Heart right ventricle (tissue), 16 donors: Measurements from ENCODE around the gene FAM221B. TPM values are rescaled to one million over a fixed set of nuclear protein-coding genes. Genes with fewer than 3 reads are reported as not detected.

Experiments used
- ATAC-seq, 8 donors: fragments of 200-7000 bp; cut with Tn5 transposase; one replicate each; pipeline ENCODE4 v1.9.1; 2020; ENCODE audit warnings: mild to moderate bottlenecking in 8 of 8, moderate library complexity in 8 of 8, moderate number of reproducible peaks in 1 of 8
- DNase-seq, 2 donors: peaks; one replicate each; pipeline ENCODE4 v3.0.0-alpha.2; 2020
- H3K27ac ChIP-seq, 10 donors: fragments of 200-600 bp; sonication (generic) in 2 of 10; one replicate each; pipeline versions ENCODE4 v1.5.0 to v1.8.0; 2020 to 2022; ENCODE audit warnings: mild to moderate bottlenecking in 3 of 10
- H3K27me3 ChIP-seq, 7 donors: fragments of 200-600 bp; one replicate each; pipeline ENCODE4 v1.8.0; 2021 to 2022; ENCODE audit warnings: mild to moderate bottlenecking in 2 of 7
- H3K36me3 ChIP-seq, 9 donors: fragments of 200-600 bp; sonication (generic) in 1 of 9; one replicate each; pipeline versions ENCODE4 v1.5.0 to v1.8.0; 2020 to 2022; ENCODE audit warnings: mild to moderate bottlenecking in 2 of 9
- H3K4me1 ChIP-seq, 9 donors: fragments of 200-600 bp; sonication (generic) in 1 of 9; one replicate each; pipeline versions ENCODE4 v1.5.0 to v1.8.0; 2020 to 2022; ENCODE audit warnings: mild to moderate bottlenecking in 4 of 9
- H3K4me3 ChIP-seq, 10 donors: fragments of 200-600 bp; sonication (generic) in 2 of 10; one replicate each; pipeline versions ENCODE4 v1.5.0 to v1.8.0; 2020 to 2022; ENCODE audit warnings: mild to moderate bottlenecking in 7 of 10, moderate library complexity in 2 of 10
- H3K9me3 ChIP-seq, 11 donors: fragments of 200-600 bp in 10 of 11; sonication (generic) in 2 of 11; one replicate each; pipeline versions ENCODE4 v1.5.0 to v1.8.0; 2013 to 2022; ENCODE audit warnings: mild to moderate bottlenecking in 2 of 11, control low read depth in 1 of 11, moderate library complexity in 1 of 11
- WGBS, 2 donors: extraction: QIAGEN DNeasy Blood & Tissue Kit; methylation state at CpG; one replicate each; pipeline ENCODE4 v1.1.7; 2013; ENCODE audit warnings: inconsistent platforms in 1 of 2; 5-methylcytosine and 5-hydroxymethylcytosine counted together
- intact Hi-C, 10 donors: fragments of 100-400 bp; cut with DNase I; formaldehyde crosslinking; loops; one replicate each; pipeline versions ENCODE4 v1.11.1 to v1.14.2; 2022
- long read RNA-seq, 3 donors: library from polyadenylated mRNA; unstranded; transcript quantifications; one replicate each; pipeline ENCODE4 v2.0.0, GENCODE V29; 2020 to 2021
- polyA plus RNA-seq, 2 donors: library from polyadenylated mRNA; stranded (reverse); fragments of 200-250 nt; gene quantifications; one replicate each; pipeline ENCODE4 v1.2.3, GENCODE V29; 2013
- total RNA-seq, 10 donors: library from RNA; stranded (reverse); fragmentation: NEBNext Ultra II Directional in 3 of 10; extraction: Animal tissue kit (Norgen Biotek cat#: 25700) in 3 of 10; gene quantifications; one replicate each; pipeline versions ENCODE4 v1.2.1 to v1.2.4, GENCODE V29; 2021 to 2023
- TF ChIP-seq, protein P1 (sequence below), 9 donors: fragments of 200-600 bp; sonication (generic) in 2 of 9; IDR thresholded peaks; one replicate each; pipeline versions ENCODE4 v1.5.0 to v1.8.0; 2021 to 2022; ENCODE audit warnings: antibody characterized with exemption in 9 of 9, mild to moderate bottlenecking in 5 of 9, moderate library complexity in 1 of 9
- donor health status: Arrhythmogenic right ventricular cardiomyopathy.
- donor health status: ischemic (EF 13 %, LVEDD 7.1; RV severe dilation, severe dysfunction).
- donor health status: healthy with polysubstance abuse.
- donor health status: DM: no; HTN: yes; CAD: no.
- donor health status: DM: no; HTN: no; CAD: no.
- donor health status: ischemic (EF 25% LVEDD 6.9; RV normal size, moderate dysfunction).
- donor health status: ischemic (EF 25% LVEDD 5.7; RV mildly dilated, moderate dysfunction).
- donor health status: healthy.
- donor health status: DM: yes; HTN: yes; CAD: no.
- donor health status: Ischemic cardiomyopathy.
- donor health status: ischemic (EF 35%, LVEDD 5.7; RV mildly dilated, moderate dysfunction).
- donor health status: nonischemic (EF 11% LVEDD 7.7; RV severe dilation, severe dysfunction).
- donor health status: DM: yes; HTN: yes; CAD: no.
- donor health status: PGD.
- donor health status: ischemic (EF 29% LVEDD 5.4; RV normal size, mild dysfunction).
- donor health status: nonischemic (EF 23%, LVEDD 6.1; RV moderate dilation, normal function).

Gene FAM221B, protein sequence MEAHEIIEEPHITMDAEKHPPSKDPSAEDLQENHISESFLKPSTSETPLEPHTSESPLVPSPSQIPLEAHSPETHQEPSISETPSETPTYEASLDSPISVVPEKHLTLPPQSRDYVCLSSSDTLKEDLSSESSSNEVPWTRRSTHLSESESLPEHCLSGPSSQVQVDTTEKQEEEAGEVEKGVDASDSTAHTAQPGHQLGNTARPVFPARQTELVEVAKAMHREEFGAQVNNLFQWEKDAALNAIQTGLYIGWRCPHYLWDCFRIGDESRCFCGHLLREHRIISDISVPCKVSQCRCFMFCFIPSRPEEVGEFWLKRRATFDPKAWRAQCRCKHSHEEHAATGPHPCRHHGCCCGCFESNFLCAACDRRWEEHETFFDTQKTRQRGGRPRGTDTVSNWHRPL
- not detected for total RNA-seq
- not detected for polyA plus RNA-seq
- long read RNA-seq, donor 1, result 0 reads
- long read RNA-seq, donor 2, partial matches to known transcripts, result 0 of 1 reads
- long read RNA-seq, donor 2, other reads (novel, unspliced or antisense), result 1 of 1 reads
- long read RNA-seq, donor 3, result 0 reads

DNA sequence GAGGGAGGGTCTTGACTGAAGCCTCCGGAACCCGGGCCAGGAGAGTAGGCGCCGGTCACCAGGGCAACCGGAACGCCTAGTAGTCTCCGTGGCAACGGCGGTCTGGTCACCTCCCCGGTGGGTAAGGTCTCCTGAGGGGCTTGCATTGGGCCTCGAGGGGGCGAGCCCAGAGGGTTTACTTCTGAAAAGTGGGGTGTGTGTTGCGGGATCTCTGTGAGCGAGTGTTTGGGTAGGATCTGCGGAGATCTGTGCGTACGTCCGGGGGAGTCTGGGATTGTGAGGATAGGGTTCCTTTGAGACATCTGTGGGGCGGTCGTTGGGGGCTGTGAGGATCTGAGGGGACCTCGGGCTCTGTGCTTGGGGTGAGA lies at the start of gene FAM221B:
TSS of gene FAM221B (minus strand) at position 17 of the 368 bp plus-strand sequence. CDS start 2,571 bp downstream, outside the sequence.
- intact Hi-C loops, result loop anchor here in 7 of 10 donors (2.0 to 5.0 kb wide), 5 partner anchors 36 to 171 kb away; partner anchors contain the start of genes NPR2 (in 3 of the 7), CCDC107 (in 1 of the 7), CREB3 (in 1 of the 7) and RMRP (in 1 of the 7)
- TF ChIP-seq, protein P1, sequence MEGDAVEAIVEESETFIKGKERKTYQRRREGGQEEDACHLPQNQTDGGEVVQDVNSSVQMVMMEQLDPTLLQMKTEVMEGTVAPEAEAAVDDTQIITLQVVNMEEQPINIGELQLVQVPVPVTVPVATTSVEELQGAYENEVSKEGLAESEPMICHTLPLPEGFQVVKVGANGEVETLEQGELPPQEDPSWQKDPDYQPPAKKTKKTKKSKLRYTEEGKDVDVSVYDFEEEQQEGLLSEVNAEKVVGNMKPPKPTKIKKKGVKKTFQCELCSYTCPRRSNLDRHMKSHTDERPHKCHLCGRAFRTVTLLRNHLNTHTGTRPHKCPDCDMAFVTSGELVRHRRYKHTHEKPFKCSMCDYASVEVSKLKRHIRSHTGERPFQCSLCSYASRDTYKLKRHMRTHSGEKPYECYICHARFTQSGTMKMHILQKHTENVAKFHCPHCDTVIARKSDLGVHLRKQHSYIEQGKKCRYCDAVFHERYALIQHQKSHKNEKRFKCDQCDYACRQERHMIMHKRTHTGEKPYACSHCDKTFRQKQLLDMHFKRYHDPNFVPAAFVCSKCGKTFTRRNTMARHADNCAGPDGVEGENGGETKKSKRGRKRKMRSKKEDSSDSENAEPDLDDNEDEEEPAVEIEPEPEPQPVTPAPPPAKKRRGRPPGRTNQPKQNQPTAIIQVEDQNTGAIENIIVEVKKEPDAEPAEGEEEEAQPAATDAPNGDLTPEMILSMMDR (IDR thresholded peaks at IDR 0.05), result no peak
- Histone ChIP-seq H3K27ac (peak within 1 kb of the TSS; percentile 91 to 98 (median 96)), H3K4me3 (peak within 1 kb of the TSS; percentile 70 to 87 (median 82)), H3K9me3 (no peaks in the 10 kb centered on the region), H3K27me3 (no peaks in the 10 kb centered on the region), H3K4me1 (peaks cover 4 to 48% (median 35%) of the 10 kb centered on the region in 9 donors), H3K36me3 (no peaks in the 10 kb centered on the region)
- peak in 5 of 8 donors; percentile 1 to 7 (median 5) for ATAC-seq
- DNase-seq, result peak in 1 of 2 donors; percentile 29
- 2% methylated on average over 21 of the region's 21 CpGs for WGBS, 2 donors

DNA sequence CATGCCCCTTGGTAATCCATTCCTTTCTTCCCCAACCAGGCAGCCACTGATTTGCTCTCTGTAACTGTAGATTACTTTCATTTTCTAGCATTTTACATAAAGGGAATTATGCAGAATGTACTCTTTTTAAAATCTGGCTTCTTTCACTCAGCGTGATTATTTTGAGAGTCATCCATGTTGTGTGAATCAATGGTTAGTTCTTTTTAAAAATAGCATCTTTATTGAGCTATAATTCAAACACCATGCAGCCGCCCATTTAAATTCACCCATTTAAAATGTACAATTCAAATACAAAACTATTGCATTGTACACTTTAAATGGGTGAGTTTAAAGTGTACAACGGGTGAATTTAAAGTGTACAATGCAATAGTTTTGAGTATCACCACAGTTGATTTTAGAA lies 44.0 kb upstream of the FAM221B start:
- TF ChIP-seq, protein P1 (IDR thresholded peaks at IDR 0.05), result no peak
- ATAC-seq (no peak), DNase-seq (no peak)
- WGBS, 2 donors, result 68 to 74% methylated on average over 3 of the region's 3 CpGs
- H3K9me3 ChIP-seq, result peaks cover 0 to 23% (median 0%) of the 10 kb centered on the region in 11 donors
- intact Hi-C loops, result loop anchor here in 1 of 10 donors (5.0 kb wide), 1 partner anchor 40 kb away; no protein-coding TSS in a partner anchor
- H3K4me3 ChIP-seq, result no peak overlapping the region
- H3K36me3 ChIP-seq, result no peaks in the 10 kb centered on the region
- no peak overlapping the region for H3K27ac ChIP-seq
- no peaks in the 10 kb centered on the region for H3K4me1 ChIP-seq
- H3K27me3 ChIP-seq, result peaks cover 0 to 17% (median 0%) of the 10 kb centered on the region in 7 donors

DNA sequence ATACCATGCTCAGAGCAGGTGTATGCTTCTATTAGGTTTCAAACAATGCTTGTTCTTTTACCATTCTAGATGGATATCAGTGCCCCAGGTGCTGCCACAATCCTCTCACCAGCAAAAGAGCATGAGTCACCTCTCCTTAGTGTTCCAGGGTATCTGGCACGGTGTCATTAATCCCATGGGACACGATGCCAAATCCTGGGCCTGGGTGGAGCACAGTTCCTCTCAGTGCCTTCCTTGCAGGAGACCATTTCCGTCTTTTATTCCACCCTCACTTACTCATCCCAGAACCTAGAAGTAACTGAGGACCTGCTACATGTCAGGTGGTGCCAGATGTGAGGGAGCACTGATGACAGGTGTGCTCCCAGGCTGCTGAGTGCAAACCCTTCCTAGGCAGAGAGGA lies 43.0 kb upstream of the FAM221B start:
- no peak overlapping the region for H3K27ac ChIP-seq
- DNase-seq (no peak), ATAC-seq (peak in 2 of 8 donors; percentile 61 to 62)
- WGBS, 2 donors, result 61 to 62% methylated on average over 3 of the region's 3 CpGs
- peaks cover 0 to 22% (median 0%) of the 10 kb centered on the region in 7 donors for H3K27me3 ChIP-seq
- H3K4me3 ChIP-seq, result no peak overlapping the region
- H3K4me1 ChIP-seq, result no peaks in the 10 kb centered on the region
- H3K36me3 ChIP-seq, result no peaks in the 10 kb centered on the region
- peaks cover 0 to 14% (median 0%) of the 10 kb centered on the region in 11 donors for H3K9me3 ChIP-seq
- TF ChIP-seq, protein P1 (IDR thresholded peaks at IDR 0.05), result no peak
- intact Hi-C loops, result loop anchor here in 1 of 10 donors (5.0 kb wide), 1 partner anchor 39 kb away; no protein-coding TSS in a partner anchor

GRCh38 chr9:35870351-35870923 lies 41.9 kb upstream of the FAM221B start, which contains the start of gene OR13J1:
Gene OR13J1, minus strand, starts transcription at chr9:35870401. Its CDS starts 0 bp downstream, at chr9:35870401.
- WGBS, 2 donors, result 89 to 92% methylated on average over 8 of the region's 8 CpGs
- Histone ChIP-seq H3K27ac (no peak within 1 kb of the TSS), H3K9me3 (peaks cover 0 to 4% (median 0%) of the 10 kb centered on the region in 11 donors), H3K4me1 (peaks cover 0 to 4% (median 0%) of the 10 kb centered on the region in 9 donors), H3K4me3 (no peak within 1 kb of the TSS), H3K36me3 (no peaks in the 10 kb centered on the region), H3K27me3 (peaks cover 0 to 26% (median 0%) of the 10 kb centered on the region in 7 donors)
- DNase-seq, result no peak
- intact Hi-C loops, result loop anchor here in 1 of 10 donors (5.0 kb wide), 1 partner anchor 38 kb away; no protein-coding TSS in a partner anchor
- TF ChIP-seq, protein P1 (IDR thresholded peaks at IDR 0.05), result no peak
- no peak for ATAC-seq
